ENCODE results near the gene GRIA4. TPM values are rescaled to one million over a fixed set of nuclear protein-coding genes. Genes with fewer than 3 reads are reported as not detected.

GRIA4 gene
- polyA plus RNA-seq, 1 experiment = not detected

DNA sequence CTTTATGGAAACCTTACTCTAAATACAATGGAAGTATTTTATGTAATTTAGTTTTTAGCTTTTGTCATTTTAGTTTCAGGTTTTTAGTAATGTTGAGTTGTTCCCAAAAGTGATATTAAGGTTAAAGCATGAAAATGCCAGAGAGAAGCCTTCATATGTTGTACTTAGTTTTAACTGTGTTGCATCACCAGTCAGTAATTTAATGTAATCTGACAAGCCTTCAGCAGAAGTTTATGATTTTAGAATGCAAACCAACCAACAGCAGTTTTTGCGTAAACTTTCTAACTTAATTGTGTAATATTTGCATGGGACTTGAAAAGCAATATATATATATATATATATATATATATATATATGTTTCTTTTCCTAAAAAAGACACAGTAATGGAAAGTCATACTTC is 301.6 kb downstream of the GRIA4 start:
- CTCF ChIA-PET = no interaction called here
- Histone ChIP-seq H3K27me3 (ENCODE audit: control insufficient read depth, insufficient read depth, low read length) (no peaks in the 10 kb centered on the region), H3K4me3 (ENCODE audit: low read depth, low read length) (no peak overlapping the region), H3K36me3 (ENCODE audit: control insufficient read depth, insufficient read depth, low read length) (no peaks in the 10 kb centered on the region)
- TF ChIP-seq, protein P1, sequence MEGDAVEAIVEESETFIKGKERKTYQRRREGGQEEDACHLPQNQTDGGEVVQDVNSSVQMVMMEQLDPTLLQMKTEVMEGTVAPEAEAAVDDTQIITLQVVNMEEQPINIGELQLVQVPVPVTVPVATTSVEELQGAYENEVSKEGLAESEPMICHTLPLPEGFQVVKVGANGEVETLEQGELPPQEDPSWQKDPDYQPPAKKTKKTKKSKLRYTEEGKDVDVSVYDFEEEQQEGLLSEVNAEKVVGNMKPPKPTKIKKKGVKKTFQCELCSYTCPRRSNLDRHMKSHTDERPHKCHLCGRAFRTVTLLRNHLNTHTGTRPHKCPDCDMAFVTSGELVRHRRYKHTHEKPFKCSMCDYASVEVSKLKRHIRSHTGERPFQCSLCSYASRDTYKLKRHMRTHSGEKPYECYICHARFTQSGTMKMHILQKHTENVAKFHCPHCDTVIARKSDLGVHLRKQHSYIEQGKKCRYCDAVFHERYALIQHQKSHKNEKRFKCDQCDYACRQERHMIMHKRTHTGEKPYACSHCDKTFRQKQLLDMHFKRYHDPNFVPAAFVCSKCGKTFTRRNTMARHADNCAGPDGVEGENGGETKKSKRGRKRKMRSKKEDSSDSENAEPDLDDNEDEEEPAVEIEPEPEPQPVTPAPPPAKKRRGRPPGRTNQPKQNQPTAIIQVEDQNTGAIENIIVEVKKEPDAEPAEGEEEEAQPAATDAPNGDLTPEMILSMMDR (IDR thresholded peaks at IDR 0.05; ENCODE audit: insufficient read depth, low read depth, low read length) = no peak
- POLR2A ChIA-PET = no interaction called here
- DNase-seq (ENCODE audit: low read depth) = no peak

DNA sequence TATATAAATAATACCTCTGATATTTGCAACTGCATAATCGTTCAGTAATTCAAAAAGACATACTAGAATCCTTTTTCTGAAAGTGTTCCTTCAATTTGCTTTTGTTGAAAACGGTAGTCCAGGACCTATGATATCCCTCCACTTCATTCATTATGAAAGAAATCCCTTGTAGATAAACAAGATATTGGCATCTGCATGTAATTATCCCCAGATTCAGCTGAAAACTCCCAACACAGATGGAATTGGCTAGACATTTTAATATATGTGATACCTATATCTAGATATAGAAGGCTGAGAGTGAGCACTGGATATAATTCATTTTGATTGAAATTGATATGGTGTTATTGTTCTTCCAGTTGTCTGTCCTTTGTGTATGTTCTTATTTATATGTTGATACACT is 302.8 kb downstream of the GRIA4 start:
- Histone ChIP-seq H3K4me3 (ENCODE audit: low read depth, low read length) (no peak overlapping the region), H3K27me3 (ENCODE audit: control insufficient read depth, insufficient read depth, low read length) (no peaks in the 10 kb centered on the region), H3K36me3 (ENCODE audit: control insufficient read depth, insufficient read depth, low read length) (no peaks in the 10 kb centered on the region)
- POLR2A ChIA-PET = no interaction called here
- no peak for DNase-seq (ENCODE audit: low read depth)
- CTCF ChIA-PET = no interaction called here
- TF ChIP-seq, protein P1 (IDR thresholded peaks at IDR 0.05; ENCODE audit: insufficient read depth, low read depth, low read length) = no peak

DNA sequence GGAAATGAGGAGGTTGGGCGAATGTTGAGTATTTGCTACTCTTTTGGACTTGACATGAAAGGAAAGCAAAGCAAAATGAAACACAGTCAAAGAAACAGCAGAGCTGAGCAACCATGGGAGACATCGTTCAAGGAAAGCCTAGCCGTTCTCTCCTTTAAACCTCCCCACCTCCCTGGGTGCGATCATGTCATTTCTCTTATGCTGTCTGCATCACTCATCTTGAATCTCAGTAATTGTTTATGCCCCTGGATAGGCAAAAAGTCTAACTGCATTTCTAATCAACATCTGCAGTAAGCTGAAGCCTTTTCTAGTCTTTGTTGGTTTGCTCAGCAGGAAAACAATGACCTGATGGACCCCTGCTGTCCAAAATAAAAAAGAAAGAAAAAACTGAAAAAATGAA is 305.1 kb downstream of the GRIA4 start:
- Histone ChIP-seq H3K27me3 (ENCODE audit: control insufficient read depth, insufficient read depth, low read length) (no peaks in the 10 kb centered on the region), H3K36me3 (ENCODE audit: control insufficient read depth, insufficient read depth, low read length) (no peaks in the 10 kb centered on the region), H3K4me3 (ENCODE audit: low read depth, low read length) (no peak overlapping the region)
- TF ChIP-seq, protein P1 (IDR thresholded peaks at IDR 0.05; ENCODE audit: insufficient read depth, low read depth, low read length) = no peak
- DNase-seq (ENCODE audit: low read depth) = no peak
- ChIA-PET POLR2A (no interaction called here), CTCF (no interaction called here)

DNA sequence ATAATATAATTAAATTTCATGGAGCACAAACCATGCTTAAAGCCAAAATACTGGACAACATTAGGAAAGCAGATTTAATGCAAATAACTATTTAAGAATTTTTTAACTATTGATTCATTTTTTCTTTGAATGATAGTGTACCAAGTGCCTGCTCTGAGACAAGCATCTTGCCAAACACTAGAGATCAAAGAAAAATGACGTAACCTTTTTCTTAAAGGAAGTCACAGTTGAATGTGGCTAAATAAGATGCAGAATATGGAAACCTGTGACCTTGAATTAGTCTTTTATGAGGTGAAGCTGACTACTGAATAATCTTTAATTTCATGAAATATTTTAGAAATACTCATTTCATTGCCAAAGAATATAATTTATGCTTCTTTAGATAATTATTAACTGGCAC is 308.2 kb downstream of the GRIA4 start:
- ChIA-PET CTCF (no interaction called here), POLR2A (no interaction called here)
- DNase-seq (ENCODE audit: low read depth) = no peak
- H3K36me3 ChIP-seq (ENCODE audit: control insufficient read depth, insufficient read depth, low read length) = no peaks in the 10 kb centered on the region
- TF ChIP-seq, protein P1 (IDR thresholded peaks at IDR 0.05; ENCODE audit: insufficient read depth, low read depth, low read length) = no peak
- no peaks in the 10 kb centered on the region for H3K27me3 ChIP-seq (ENCODE audit: control insufficient read depth, insufficient read depth, low read length)
- H3K4me3 ChIP-seq (ENCODE audit: low read depth, low read length) = no peak overlapping the region

DNA sequence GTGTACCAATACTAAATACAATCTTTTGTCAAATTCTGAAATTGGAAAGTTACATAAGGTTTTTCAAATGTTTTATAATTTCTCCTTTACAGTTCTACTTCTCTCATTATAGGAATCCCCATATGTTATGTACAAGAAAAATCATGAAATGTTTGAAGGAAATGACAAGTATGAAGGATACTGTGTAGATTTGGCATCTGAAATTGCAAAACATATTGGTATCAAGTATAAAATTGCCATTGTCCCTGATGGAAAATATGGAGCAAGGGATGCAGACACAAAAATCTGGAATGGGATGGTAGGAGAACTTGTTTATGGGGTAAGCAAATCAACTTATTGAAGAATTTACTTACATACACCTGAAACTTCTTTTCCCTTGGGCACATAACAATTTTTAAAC is 308.7 kb downstream of the GRIA4 start:
- TF ChIP-seq, protein P1 (IDR thresholded peaks at IDR 0.05; ENCODE audit: insufficient read depth, low read depth, low read length) = no peak
- Histone ChIP-seq H3K36me3 (ENCODE audit: control insufficient read depth, insufficient read depth, low read length) (no peaks in the 10 kb centered on the region), H3K27me3 (ENCODE audit: control insufficient read depth, insufficient read depth, low read length) (no peaks in the 10 kb centered on the region), H3K4me3 (ENCODE audit: low read depth, low read length) (no peak overlapping the region)
- DNase-seq (ENCODE audit: low read depth) = no peak
- ChIA-PET CTCF (no interaction called here), POLR2A (no interaction called here)
